GM20000 (cell line): ENCODE data around the gene RALGPS1.

Source experiments
- DNase-seq: peaks from one replicate; pipeline ENCODE4 v3.0.0; 2012; ENCODE audit warnings: low spot score
- CTCF ChIP-seq: IDR thresholded peaks from 2 replicates; pipeline ENCODE4 v1.5.1; 2012; ENCODE audit warnings: mild to moderate bottlenecking, control low read depth; ENCODE audit errors: extremely low read depth, missing control alignments

Gene RALGPS1

GRCh38 chr9:127021664-127022363, 107.2 kb downstream of the RALGPS1 start:
- no peak for DNase-seq

GRCh38 chr9:127022913-127023660, 108.5 kb downstream of the RALGPS1 start:
- DNase-seq = no peak
- no peak for TF ChIP-seq CTCF

More at GRCh38 chr9:127021664-127022363, 107.2 kb downstream of the RALGPS1 start:
- TF ChIP-seq CTCF = no peak

- no peak for TF ChIP-seq CTCF
- DNase-seq = no peak
Measured at GRCh38 chr9:127025042-127025441, 110.5 kb downstream of the RALGPS1 start.

GRCh38 chr9:127027694-127028093, 113.1 kb downstream of the RALGPS1 start:
- no peak for DNase-seq
- no peak for TF ChIP-seq CTCF

GRCh38 chr9:127029548-127029947, 115.0 kb downstream of the RALGPS1 start:
- no peak for DNase-seq
- no peak for TF ChIP-seq CTCF

- DNase-seq = no peak
- no peak for TF ChIP-seq CTCF
Measured at GRCh38 chr9:127030814-127031740, 116.5 kb downstream of the RALGPS1 start.

- no peak for TF ChIP-seq CTCF
- DNase-seq = no peak
Measured at GRCh38 chr9:127032256-127032655, 117.7 kb downstream of the RALGPS1 start.
